ENCODE measurements around the gene PCNX2.

Gene PCNX2

DNA sequence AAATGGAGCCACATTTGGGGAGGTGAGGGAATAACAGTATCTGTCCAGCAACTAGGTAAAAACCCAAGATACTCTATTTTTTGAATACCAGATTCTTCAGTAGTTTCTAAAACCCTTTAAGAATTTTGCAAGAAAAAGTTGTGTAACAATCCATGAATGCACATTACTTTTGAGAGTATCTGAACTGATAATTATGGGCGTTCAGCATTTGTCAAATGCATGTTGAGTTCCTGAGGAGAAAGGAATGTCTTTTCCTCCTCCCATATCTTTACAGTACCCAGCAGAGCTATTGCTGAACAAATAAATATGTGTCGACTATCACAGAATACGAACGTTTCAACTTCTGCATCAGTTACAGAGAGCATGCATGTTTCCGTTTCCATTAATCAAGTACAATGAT is 104.5 kb downstream of the PCNX2 start:
- ATAC-seq = no peak

GRCh38 chr1:233189526-233189925 is 106.0 kb downstream of the PCNX2 start:
- ATAC-seq = no peak
- TF ChIP-seq SNAI2 (CRISPR knock-in tag; IDR thresholded peaks at IDR 0.05) (no peak), ZNF70 (CRISPR knock-in tag; IDR thresholded peaks at IDR 0.05) (no peak)
- TF ChIP-seq, protein P1, sequence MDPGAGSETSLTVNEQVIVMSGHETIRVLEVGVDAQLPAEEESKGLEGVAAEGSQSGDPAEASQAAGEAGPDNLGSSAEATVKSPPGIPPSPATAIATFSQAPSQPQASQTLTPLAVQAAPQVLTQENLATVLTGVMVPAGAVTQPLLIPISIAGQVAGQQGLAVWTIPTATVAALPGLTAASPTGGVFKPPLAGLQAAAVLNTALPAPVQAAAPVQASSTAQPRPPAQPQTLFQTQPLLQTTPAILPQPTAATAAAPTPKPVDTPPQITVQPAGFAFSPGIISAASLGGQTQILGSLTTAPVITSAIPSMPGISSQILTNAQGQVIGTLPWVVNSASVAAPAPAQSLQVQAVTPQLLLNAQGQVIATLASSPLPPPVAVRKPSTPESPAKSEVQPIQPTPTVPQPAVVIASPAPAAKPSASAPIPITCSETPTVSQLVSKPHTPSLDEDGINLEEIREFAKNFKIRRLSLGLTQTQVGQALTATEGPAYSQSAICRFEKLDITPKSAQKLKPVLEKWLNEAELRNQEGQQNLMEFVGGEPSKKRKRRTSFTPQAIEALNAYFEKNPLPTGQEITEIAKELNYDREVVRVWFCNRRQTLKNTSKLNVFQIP (CRISPR knock-in tag; IDR thresholded peaks at IDR 0.05; ENCODE audit: borderline replicate concordance, low read depth) = no peak

More for the DNA sequence above, 104.5 kb downstream of the PCNX2 start:
- TF ChIP-seq RARB (CRISPR knock-in tag; IDR thresholded peaks at IDR 0.05) (no peak), ZC3H10 (CRISPR knock-in tag; IDR thresholded peaks at IDR 0.05) (no peak), ZNF565 (CRISPR knock-in tag; conservative IDR thresholded peaks at IDR 0.05; ENCODE audit: low read depth) (no peak), OSR1 (CRISPR knock-in tag; IDR thresholded peaks at IDR 0.05) (no peak), ESRRG (CRISPR knock-in tag; IDR thresholded peaks at IDR 0.05) (no peak), PPARA (CRISPR knock-in tag; IDR thresholded peaks at IDR 0.05; ENCODE audit: borderline replicate concordance) (no peak), TSHZ2 (CRISPR knock-in tag; IDR thresholded peaks at IDR 0.05) (no peak), ZNF8 (CRISPR knock-in tag; IDR thresholded peaks at IDR 0.05) (no peak), CSDC2 (CRISPR knock-in tag; IDR thresholded peaks at IDR 0.05) (no peak), ISL1 (CRISPR knock-in tag; IDR thresholded peaks at IDR 0.05) (no peak), TCF4 (CRISPR knock-in tag; IDR thresholded peaks at IDR 0.05; ENCODE audit: borderline replicate concordance) (no peak), SNAI2 (CRISPR knock-in tag; IDR thresholded peaks at IDR 0.05) (no peak), TOX (CRISPR knock-in tag; IDR thresholded peaks at IDR 0.05; ENCODE audit: borderline replicate concordance) (no peak)
- TF ChIP-seq, protein P1 (CRISPR knock-in tag; IDR thresholded peaks at IDR 0.05; ENCODE audit: borderline replicate concordance, low read depth) = no peak
- TF ChIP-seq, protein P2, sequence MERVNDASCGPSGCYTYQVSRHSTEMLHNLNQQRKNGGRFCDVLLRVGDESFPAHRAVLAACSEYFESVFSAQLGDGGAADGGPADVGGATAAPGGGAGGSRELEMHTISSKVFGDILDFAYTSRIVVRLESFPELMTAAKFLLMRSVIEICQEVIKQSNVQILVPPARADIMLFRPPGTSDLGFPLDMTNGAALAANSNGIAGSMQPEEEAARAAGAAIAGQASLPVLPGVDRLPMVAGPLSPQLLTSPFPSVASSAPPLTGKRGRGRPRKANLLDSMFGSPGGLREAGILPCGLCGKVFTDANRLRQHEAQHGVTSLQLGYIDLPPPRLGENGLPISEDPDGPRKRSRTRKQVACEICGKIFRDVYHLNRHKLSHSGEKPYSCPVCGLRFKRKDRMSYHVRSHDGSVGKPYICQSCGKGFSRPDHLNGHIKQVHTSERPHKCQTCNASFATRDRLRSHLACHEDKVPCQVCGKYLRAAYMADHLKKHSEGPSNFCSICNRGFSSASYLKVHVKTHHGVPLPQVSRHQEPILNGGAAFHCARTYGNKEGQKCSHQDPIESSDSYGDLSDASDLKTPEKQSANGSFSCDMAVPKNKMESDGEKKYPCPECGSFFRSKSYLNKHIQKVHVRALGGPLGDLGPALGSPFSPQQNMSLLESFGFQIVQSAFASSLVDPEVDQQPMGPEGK (CRISPR knock-in tag; IDR thresholded peaks at IDR 0.05; ENCODE audit: borderline replicate concordance) = no peak
- TF ChIP-seq, protein P3, sequence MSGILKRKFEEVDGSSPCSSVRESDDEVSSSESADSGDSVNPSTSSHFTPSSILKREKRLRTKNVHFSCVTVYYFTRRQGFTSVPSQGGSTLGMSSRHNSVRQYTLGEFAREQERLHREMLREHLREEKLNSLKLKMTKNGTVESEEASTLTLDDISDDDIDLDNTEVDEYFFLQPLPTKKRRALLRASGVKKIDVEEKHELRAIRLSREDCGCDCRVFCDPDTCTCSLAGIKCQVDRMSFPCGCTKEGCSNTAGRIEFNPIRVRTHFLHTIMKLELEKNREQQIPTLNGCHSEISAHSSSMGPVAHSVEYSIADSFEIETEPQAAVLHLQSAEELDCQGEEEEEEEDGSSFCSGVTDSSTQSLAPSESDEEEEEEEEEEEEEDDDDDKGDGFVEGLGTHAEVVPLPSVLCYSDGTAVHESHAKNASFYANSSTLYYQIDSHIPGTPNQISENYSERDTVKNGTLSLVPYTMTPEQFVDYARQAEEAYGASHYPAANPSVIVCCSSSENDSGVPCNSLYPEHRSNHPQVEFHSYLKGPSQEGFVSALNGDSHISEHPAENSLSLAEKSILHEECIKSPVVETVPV (CRISPR knock-in tag; IDR thresholded peaks at IDR 0.05) = no peak

- no peak for ATAC-seq
- TF ChIP-seq TCF4 (CRISPR knock-in tag; IDR thresholded peaks at IDR 0.05; ENCODE audit: borderline replicate concordance) = no peak
- TF ChIP-seq TOX (CRISPR knock-in tag; IDR thresholded peaks at IDR 0.05; ENCODE audit: borderline replicate concordance) = no peak
- TF ChIP-seq ARNTL (CRISPR knock-in tag; IDR thresholded peaks at IDR 0.05; ENCODE audit: borderline replicate concordance, low read depth) = no peak
- TF ChIP-seq ZC3H10 (CRISPR knock-in tag; IDR thresholded peaks at IDR 0.05) = no peak
- TF ChIP-seq ESRRG (CRISPR knock-in tag; IDR thresholded peaks at IDR 0.05) = no peak
- TF ChIP-seq, protein P3 (CRISPR knock-in tag; IDR thresholded peaks at IDR 0.05) = no peak
These were observed 107.5 kb downstream of the PCNX2 start for GRCh38 chr1:233188061-233188460.
